Pons (tissue), 1 donor: ENCODE results near the gene PGPEP1.

Experiments used
- DNase-seq: peaks from one replicate; pipeline ENCODE4 v3.0.0-alpha.2; 2016; ENCODE audit warnings: low spot score

The PGPEP1 gene

DNA sequence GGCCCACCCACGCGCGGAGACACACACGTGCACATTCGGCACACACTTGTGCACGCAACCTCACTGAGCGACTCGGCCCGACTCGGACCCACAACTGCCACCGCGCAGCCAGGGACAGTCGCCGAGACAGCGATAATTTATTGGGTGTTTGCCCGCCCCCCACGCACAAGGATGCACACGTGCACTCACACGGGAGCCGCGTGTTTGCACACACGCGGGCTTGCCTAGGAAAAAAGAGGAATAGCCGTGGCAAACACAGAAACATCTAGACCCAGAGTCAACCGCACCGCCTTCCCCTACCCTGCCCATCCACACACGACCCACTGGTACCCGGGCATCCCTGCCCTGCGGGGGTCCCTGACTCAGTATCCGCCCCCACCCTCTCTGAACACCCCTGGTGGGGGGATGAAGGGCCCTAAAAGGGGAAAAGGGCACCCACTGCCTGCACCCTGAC lies 77.7 kb downstream of the PGPEP1 start:
- no peak for DNase-seq

GRCh38 chr19:18418483-18419194 lies 78.2 kb downstream of the PGPEP1 start:
- no peak for DNase-seq

DNA sequence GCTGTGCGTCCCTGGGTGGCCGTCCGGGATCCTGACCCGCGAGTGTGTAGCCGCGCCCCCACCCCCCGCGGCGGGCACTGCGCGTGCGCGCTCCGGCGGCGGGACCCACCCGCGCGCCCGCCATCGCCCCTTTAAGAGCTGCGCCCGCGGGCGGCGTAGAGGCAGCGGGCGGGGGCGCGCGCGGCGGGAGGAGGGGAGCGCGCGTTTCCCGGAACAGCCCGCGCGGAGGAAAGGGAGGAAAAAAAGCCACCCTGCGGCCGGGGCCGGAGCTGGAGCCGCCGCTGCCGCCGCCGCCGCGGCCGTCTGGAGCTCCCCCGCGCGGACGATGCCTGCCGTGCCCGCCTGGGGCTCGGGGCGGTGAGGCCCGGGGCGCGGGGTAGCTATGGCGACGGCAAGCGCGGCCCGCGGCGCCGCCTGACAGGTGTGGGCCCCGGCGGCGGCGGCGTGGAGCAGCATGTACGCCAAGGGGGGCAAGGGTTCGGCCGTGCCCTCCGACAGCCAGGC lies 78.8 kb downstream of the PGPEP1 start, which contains the start of gene SSBP4:
Gene SSBP4, plus strand, starts transcription at position 204 of the 504 bp plus-strand sequence. Its CDS starts 251 bp downstream, at position 455.
- no peak for DNase-seq
